GM12874 (cell line): Measurements from ENCODE around the gene FHOD1.

ENCODE experiments used
- CTCF ChIP-seq: IDR thresholded peaks from 2 replicates; pipeline ENCODE4 v1.5.1; 2011; ENCODE audit warnings: low read depth, mild to moderate bottlenecking, control low read depth, low read length, moderate library complexity; ENCODE audit not compliant: insufficient read depth

FHOD1 gene

GRCh38 chr16:67207249-67208091 lies 39.8 kb downstream of the FHOD1 start:
- TF ChIP-seq CTCF: no peak

GRCh38 chr16:67206838-67207248 lies 40.4 kb downstream of the FHOD1 start:
- TF ChIP-seq CTCF: no peak

GRCh38 chr16:67206129-67206837 lies 41.0 kb downstream of the FHOD1 start:
- TF ChIP-seq CTCF: no peak

GRCh38 chr16:67204076-67204475 lies 43.2 kb downstream of the FHOD1 start:
- TF ChIP-seq CTCF: no peak

GRCh38 chr16:67202956-67203493 lies 44.3 kb downstream of the FHOD1 start:
- no peak for TF ChIP-seq CTCF

GRCh38 chr16:67202426-67202825 lies 44.9 kb downstream of the FHOD1 start:
- TF ChIP-seq CTCF: no peak

GRCh38 chr16:67201411-67202345 lies 45.6 kb downstream of the FHOD1 start:
- no peak for TF ChIP-seq CTCF
